Body of pancreas (tissue), 4 donors: Measurements from ENCODE around the gene SMPDL3A. TPM values are rescaled to one million over a fixed set of nuclear protein-coding genes. Genes with fewer than 3 reads are reported as not detected.

ENCODE experiments used
- ATAC-seq: fragments of 150-250 bp; one replicate; pipeline ENCODE4 v1.9.1; 2016
- DNase-seq, 4 donors: peaks; one replicate each; pipeline ENCODE4 v3.0.0-alpha.2; 2019
- H3K27ac ChIP-seq, 4 donors: fragments of 200-600 bp; sonication (generic); 1 replicate in 3 of 4; 2 replicates in 1 of 4; pipeline versions ENCODE4 v1.5.1 to v1.6.1; 2016 to 2019; ENCODE audit warnings: mild to moderate bottlenecking in 1 of 4, mixed read lengths in 1 of 4, moderate library complexity in 1 of 4
- H3K27me3 ChIP-seq, 2 donors: fragments of 200-600 bp; sonication (generic); one replicate each; pipeline ENCODE4 v1.6.0; 2016; ENCODE audit warnings: mild to moderate bottlenecking in 1 of 2
- H3K36me3 ChIP-seq, 2 donors: fragments of 200-600 bp; sonication (generic); replicated peaks in 1 of 2; 2 replicates each; pipeline ENCODE4 v1.5.1; 2016; ENCODE audit warnings: low read depth in 2 of 2; ENCODE audit not compliant: insufficient read depth in 1 of 2
- H3K4me1 ChIP-seq: fragments of 200-600 bp; sonication (generic); one replicate; pipeline ENCODE4 v1.6.0; 2016
- H3K4me3 ChIP-seq, 2 donors: fragments of 200-600 bp; sonication (generic); 1 replicate in 1 of 2; 2 replicates in 1 of 2; pipeline ENCODE4 v1.5.1; 2016 to 2019
- H3K9me3 ChIP-seq, 3 donors: fragments of 200-600 bp; sonication (generic); 1 replicate in 2 of 3; 2 replicates in 1 of 3; pipeline ENCODE4 v1.5.1; 2016
- POLR2A ChIP-seq, 3 donors: fragments of 450-650 bp; IDR thresholded peaks; one replicate each; pipeline ENCODE4 v1.6.1; 2016; ENCODE audit warnings: antibody characterized with exemption in 3 of 3, mild to moderate bottlenecking in 2 of 3
- WGBS, 2 donors: methylation state at CpG; one replicate each; pipeline ENCODE4 v1.1.5; 2017; 5-methylcytosine and 5-hydroxymethylcytosine counted together
- intact Hi-C: fragments of 100-400 bp; cut with DNase I; formaldehyde crosslinking; loops from one replicate; pipeline ENCODE4 v1.15.1; 2023
- total RNA-seq, 2 donors: library from RNA; depleted of rRNA; stranded (reverse); fragments of >200 nt; gene quantifications; one replicate each; pipeline ENCODE4 v1.1.0, GENCODE V29; 2016
- TF ChIP-seq, protein P1 (sequence below), 7 experiments: fragments of 450-650 bp in 4 of 7; fragments of 200-600 bp in 3 of 7; sonication (generic) in 3 of 7; IDR thresholded peaks; one replicate each; pipeline ENCODE4 v1.5.1; 2016 to 2019; ENCODE audit warnings: antibody characterized with exemption in 7 of 7

SMPDL3A gene
- total RNA-seq, 2 donors from 2014 or later: 11.5 to 21.3 TPM

DNA sequence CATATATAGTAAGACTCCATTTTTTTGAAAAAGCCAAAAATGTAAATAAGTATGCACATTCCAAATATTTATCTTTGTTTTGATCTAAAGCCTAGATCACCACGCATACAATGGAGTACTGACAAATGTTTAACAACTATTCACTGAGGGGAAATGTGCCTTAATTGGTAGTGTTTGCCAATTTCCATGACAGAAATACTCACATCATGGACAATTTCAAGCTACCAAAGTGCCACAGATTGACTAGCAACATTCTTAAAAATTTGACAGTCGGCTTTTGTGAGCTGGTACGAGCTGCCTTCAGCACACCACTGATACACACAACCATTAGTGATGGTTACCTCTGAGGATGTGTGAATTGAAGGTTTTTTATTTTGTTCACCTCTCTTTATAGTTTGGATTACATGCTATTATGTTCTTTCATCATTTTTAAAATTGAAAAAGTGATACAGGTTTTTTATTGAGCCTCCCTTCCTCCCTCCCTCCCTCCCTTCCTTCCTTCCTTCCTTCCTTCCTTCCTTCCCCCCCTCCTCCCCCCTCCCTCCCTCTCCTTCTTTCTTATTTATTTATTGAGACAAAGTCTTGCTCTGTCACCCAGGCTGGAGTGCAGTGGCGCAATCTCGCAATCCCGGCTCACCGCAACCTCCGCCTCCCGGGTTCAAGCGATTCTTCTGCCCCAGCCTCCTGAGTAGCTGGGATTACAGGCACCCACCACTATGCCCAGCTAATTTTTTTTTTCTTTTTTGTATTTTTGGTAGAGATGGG lies 19.2 kb downstream of the SMPDL3A start:
- 83 to 91% methylated on average over 10 of the region's 10 CpGs for WGBS, 2 donors
- no peak overlapping the region for H3K4me3 ChIP-seq
- intact Hi-C loops: no loop called here
- H3K9me3 ChIP-seq: no peaks in the 10 kb centered on the region
- no peaks in the 10 kb centered on the region for H3K27me3 ChIP-seq
- no peak for DNase-seq
- peaks cover 4% of the 10 kb centered on the region for H3K4me1 ChIP-seq
- no peak for TF ChIP-seq POLR2A (IDR thresholded peaks at IDR 0.05)
- TF ChIP-seq, protein P1, sequence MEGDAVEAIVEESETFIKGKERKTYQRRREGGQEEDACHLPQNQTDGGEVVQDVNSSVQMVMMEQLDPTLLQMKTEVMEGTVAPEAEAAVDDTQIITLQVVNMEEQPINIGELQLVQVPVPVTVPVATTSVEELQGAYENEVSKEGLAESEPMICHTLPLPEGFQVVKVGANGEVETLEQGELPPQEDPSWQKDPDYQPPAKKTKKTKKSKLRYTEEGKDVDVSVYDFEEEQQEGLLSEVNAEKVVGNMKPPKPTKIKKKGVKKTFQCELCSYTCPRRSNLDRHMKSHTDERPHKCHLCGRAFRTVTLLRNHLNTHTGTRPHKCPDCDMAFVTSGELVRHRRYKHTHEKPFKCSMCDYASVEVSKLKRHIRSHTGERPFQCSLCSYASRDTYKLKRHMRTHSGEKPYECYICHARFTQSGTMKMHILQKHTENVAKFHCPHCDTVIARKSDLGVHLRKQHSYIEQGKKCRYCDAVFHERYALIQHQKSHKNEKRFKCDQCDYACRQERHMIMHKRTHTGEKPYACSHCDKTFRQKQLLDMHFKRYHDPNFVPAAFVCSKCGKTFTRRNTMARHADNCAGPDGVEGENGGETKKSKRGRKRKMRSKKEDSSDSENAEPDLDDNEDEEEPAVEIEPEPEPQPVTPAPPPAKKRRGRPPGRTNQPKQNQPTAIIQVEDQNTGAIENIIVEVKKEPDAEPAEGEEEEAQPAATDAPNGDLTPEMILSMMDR (IDR thresholded peaks at IDR 0.05): no peak
- H3K36me3 ChIP-seq: no peaks in the 10 kb centered on the region
- no peak overlapping the region for H3K27ac ChIP-seq
- ATAC-seq: no peak

DNA sequence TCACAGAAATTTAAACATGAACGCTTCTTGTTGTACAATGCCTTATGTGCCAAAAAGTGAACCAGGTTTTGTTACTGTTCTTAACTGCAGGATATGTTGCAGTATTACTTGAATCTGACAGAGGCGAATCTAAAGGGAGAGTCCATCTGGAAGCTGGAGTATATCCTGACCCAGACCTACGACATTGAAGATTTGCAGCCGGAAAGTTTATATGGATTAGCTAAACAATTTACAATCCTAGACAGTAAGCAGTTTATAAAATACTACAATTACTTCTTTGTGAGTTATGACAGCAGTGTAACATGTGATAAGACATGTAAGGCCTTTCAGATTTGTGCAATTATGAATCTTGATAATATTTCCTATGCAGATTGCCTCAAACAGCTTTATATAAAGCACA lies 19.9 kb downstream of the SMPDL3A start:
- intact Hi-C loops: no loop called here
- Histone ChIP-seq H3K27me3 (no peaks in the 10 kb centered on the region), H3K27ac (no peak overlapping the region), H3K36me3 (no peaks in the 10 kb centered on the region), H3K9me3 (no peaks in the 10 kb centered on the region), H3K4me3 (no peak overlapping the region), H3K4me1 (no peaks in the 10 kb centered on the region)
- WGBS, 2 donors: 70 to 84% methylated on average over 4 of the region's 4 CpGs
- DNase-seq (no peak), ATAC-seq (no peak)
- TF ChIP-seq, protein P1 (IDR thresholded peaks at IDR 0.05): no peak
- no peak for TF ChIP-seq POLR2A (IDR thresholded peaks at IDR 0.05)

DNA sequence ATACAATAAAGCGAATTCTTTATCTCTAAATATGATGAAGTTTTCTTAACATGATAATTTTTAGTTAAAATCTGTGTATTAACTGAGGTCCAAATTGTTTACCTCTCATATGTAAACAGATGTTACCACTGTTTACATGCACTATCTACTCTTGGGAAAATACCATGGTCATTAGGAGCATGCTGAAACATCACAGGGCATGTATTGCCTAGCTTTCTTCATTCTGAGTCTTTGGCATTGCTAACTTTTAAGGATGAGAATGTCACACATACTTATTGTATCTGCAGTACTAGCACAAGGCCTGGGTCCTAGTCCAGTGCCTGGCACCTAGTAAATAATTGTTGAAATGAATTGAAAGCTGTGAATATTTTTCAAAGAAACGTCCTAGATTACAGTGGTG lies 20.6 kb downstream of the SMPDL3A start:
- intact Hi-C loops: no loop called here
- 72 to 78% methylated on average over 2 of the region's 2 CpGs for WGBS, 2 donors
- H3K36me3 ChIP-seq: no peaks in the 10 kb centered on the region
- no peak for ATAC-seq
- no peaks in the 10 kb centered on the region for H3K9me3 ChIP-seq
- TF ChIP-seq, protein P1 (IDR thresholded peaks at IDR 0.05): no peak
- no peak for TF ChIP-seq POLR2A (IDR thresholded peaks at IDR 0.05)
- no peak overlapping the region for H3K4me3 ChIP-seq
- H3K27me3 ChIP-seq: no peaks in the 10 kb centered on the region
- DNase-seq: no peak
- no peaks in the 10 kb centered on the region for H3K4me1 ChIP-seq
- H3K27ac ChIP-seq: no peak overlapping the region

DNA sequence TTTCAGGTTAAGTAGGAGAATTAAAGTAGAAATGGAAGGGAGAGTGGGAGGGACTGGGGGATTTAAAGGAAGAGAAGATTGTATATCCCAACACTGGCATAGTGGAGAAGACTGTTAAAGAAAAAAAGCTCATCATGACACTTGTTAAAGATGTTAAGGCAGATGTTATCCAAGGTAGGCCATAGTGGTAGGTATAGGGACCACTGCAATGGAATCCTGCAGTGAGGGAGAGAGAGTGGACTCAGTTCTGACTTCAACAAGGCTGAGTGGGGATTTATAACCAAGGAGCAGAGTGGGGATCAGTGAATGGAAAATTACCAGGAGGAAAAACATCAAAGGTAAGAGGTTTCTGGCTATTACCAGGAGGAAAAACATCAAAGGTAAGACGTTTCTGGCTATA lies 21.1 kb downstream of the SMPDL3A start:
- intact Hi-C loops: no loop called here
- TF ChIP-seq, protein P1 (IDR thresholded peaks at IDR 0.05): no peak
- no peak for TF ChIP-seq POLR2A (IDR thresholded peaks at IDR 0.05)

DNA sequence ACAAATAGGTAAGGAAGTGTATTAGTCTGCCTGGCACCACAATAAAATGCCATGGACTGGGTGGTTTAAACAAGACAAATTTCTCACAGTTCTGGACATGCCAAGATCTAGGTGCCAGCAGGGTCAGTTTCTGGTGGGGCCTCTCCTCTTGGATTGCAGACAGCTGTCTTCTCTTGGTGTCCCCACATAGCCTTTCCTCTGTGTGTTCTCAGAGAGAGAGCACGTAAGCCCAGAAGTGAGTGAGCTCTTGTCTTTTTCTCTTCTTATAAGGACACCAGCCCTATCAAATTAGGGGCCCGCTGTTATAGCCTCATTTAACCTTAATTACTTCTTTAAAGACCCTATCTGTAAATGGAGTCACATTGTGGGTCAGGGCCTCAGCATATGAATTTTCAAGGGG lies 28.3 kb downstream of the SMPDL3A start:
- 93 to 94% methylated on average over 2 of the region's 2 CpGs for WGBS, 2 donors
- Histone ChIP-seq H3K9me3 (no peaks in the 10 kb centered on the region), H3K27ac (no peak overlapping the region), H3K4me1 (no peaks in the 10 kb centered on the region), H3K36me3 (no peaks in the 10 kb centered on the region), H3K27me3 (no peaks in the 10 kb centered on the region), H3K4me3 (no peak overlapping the region)
- DNase-seq (no peak), ATAC-seq (no peak)
- TF ChIP-seq, protein P1 (IDR thresholded peaks at IDR 0.05): no peak
- no peak for TF ChIP-seq POLR2A (IDR thresholded peaks at IDR 0.05)
- intact Hi-C loops: no loop called here

More for the DNA sequence above, 21.1 kb downstream of the SMPDL3A start:
- ATAC-seq (no peak), DNase-seq (no peak)
- Histone ChIP-seq H3K4me1 (no peaks in the 10 kb centered on the region), H3K27me3 (no peaks in the 10 kb centered on the region), H3K27ac (no peak overlapping the region), H3K9me3 (no peaks in the 10 kb centered on the region), H3K4me3 (no peak overlapping the region), H3K36me3 (no peaks in the 10 kb centered on the region)
- WGBS, 2 donors: 31 to 39% methylated on average over 1 of the region's 1 CpG
